H9 (cell line): Measurements from ENCODE around the gene RHEX. TPM values are rescaled to one million over a fixed set of nuclear protein-coding genes. Genes with fewer than 3 reads are reported as not detected.

Source experiments
- DNase-seq: peaks from one replicate; pipeline ENCODE4 v3.0.0-alpha.2; 2017
- H2AFZ ChIP-seq: one replicate; pipeline ENCODE4 v1.6.1; 2013; ENCODE audit warnings: mild to moderate bottlenecking, low read length, control low read depth, moderate library complexity
- H2AK5ac ChIP-seq: 2 replicates; pipeline ENCODE4 v1.6.1; 2013; ENCODE audit warnings: low read length, control low read depth, mixed read lengths; ENCODE audit not compliant: insufficient read length
- H2BK120ac ChIP-seq: one replicate; pipeline ENCODE4 v1.6.1; 2013; ENCODE audit warnings: low read depth, mild to moderate bottlenecking, low read length, control low read depth, inconsistent platforms; ENCODE audit not compliant: poor library complexity, severe bottlenecking
- H2BK12ac ChIP-seq: 2 replicates; pipeline ENCODE4 v1.6.1; 2013; ENCODE audit warnings: low read length, control low read depth, mixed read lengths, low read depth; ENCODE audit not compliant: insufficient read length
- H2BK15ac ChIP-seq: 2 replicates; pipeline ENCODE4 v1.6.1; 2013; ENCODE audit warnings: low read depth, low read length, control low read depth
- H2BK20ac ChIP-seq: one replicate; pipeline ENCODE4 v1.6.1; 2013; ENCODE audit warnings: low read depth, mild to moderate bottlenecking, low read length, control low read depth, inconsistent platforms; ENCODE audit not compliant: poor library complexity, severe bottlenecking
- H2BK5ac ChIP-seq: 2 replicates; pipeline ENCODE4 v1.6.1; 2013; ENCODE audit warnings: low read length, control low read depth, mixed read lengths; ENCODE audit not compliant: insufficient read length
- H3K14ac ChIP-seq: 2 replicates; pipeline ENCODE4 v1.6.1; 2013; ENCODE audit warnings: low read length, control low read depth; ENCODE audit not compliant: insufficient read depth
- H3K18ac ChIP-seq: 2 replicates; pipeline ENCODE4 v1.6.1; 2013; ENCODE audit warnings: low read depth, mild to moderate bottlenecking, mixed read lengths, low read length, control low read depth; ENCODE audit not compliant: insufficient read length
- H3K23ac ChIP-seq: 2 replicates; pipeline ENCODE4 v1.6.1; 2013; ENCODE audit warnings: low read length, control low read depth, mixed read lengths, low read depth; ENCODE audit not compliant: insufficient read length
- H3K23me2 ChIP-seq: 2 replicates; pipeline ENCODE4 v1.6.1; 2013; ENCODE audit warnings: low read depth, mild to moderate bottlenecking, mixed read lengths, low read length, control low read depth; ENCODE audit not compliant: insufficient read length, poor library complexity, severe bottlenecking
- H3K27ac ChIP-seq: 2 replicates; pipeline ENCODE4 v1.5.1; 2013; ENCODE audit warnings: low read length, control low read depth, mixed read lengths, low read depth; ENCODE audit not compliant: insufficient read length
- H3K27me3 ChIP-seq: 2 replicates; pipeline ENCODE4 v1.6.1; 2013; ENCODE audit warnings: low read length, control low read depth, inconsistent platforms; ENCODE audit not compliant: insufficient read depth
- H3K4ac ChIP-seq: 2 replicates; pipeline ENCODE4 v1.6.1; 2013; ENCODE audit warnings: low read depth, mild to moderate bottlenecking, control low read depth, inconsistent platforms, low read length, moderate library complexity
- H3K4me1 ChIP-seq: 2 replicates; pipeline ENCODE4 v1.6.1; 2013; ENCODE audit warnings: low read length, control low read depth, inconsistent platforms; ENCODE audit not compliant: insufficient read depth
- H3K4me2 ChIP-seq: 2 replicates; pipeline ENCODE4 v1.6.1; 2013; ENCODE audit warnings: low read length, control low read depth, mixed read lengths; ENCODE audit not compliant: insufficient read length, insufficient read depth
- H3K56ac ChIP-seq: 2 replicates; pipeline ENCODE4 v1.6.1; 2013; ENCODE audit warnings: low read depth, mild to moderate bottlenecking, mixed read lengths, low read length, control low read depth; ENCODE audit not compliant: insufficient read length
- H3K79me1 ChIP-seq: 2 replicates; pipeline ENCODE4 v1.6.1; 2013; ENCODE audit warnings: low read depth, mild to moderate bottlenecking, moderate library complexity, low read length, control low read depth, inconsistent platforms; ENCODE audit not compliant: insufficient read depth, poor library complexity, severe bottlenecking
- H3K79me2 ChIP-seq: 2 replicates; pipeline ENCODE4 v1.6.1; 2013; ENCODE audit warnings: low read length, control low read depth, inconsistent platforms; ENCODE audit not compliant: insufficient read depth
- H3K9ac ChIP-seq: 2 replicates; pipeline ENCODE4 v1.6.1; 2013; ENCODE audit warnings: low read length, control low read depth, mixed read lengths; ENCODE audit not compliant: insufficient read length; ENCODE audit errors: extremely low read depth
- H3K9me3 ChIP-seq: one replicate; pipeline ENCODE4 v1.6.1; 2013; ENCODE audit warnings: low read depth, low read length, inconsistent platforms; ENCODE audit not compliant: control insufficient read depth
- H3T11ph ChIP-seq: one replicate; pipeline ENCODE4 v1.6.1; 2013; ENCODE audit warnings: mild to moderate bottlenecking, low read length, control low read depth, inconsistent platforms
- H4K20me1 ChIP-seq: one replicate; pipeline ENCODE4 v1.6.1; 2013; ENCODE audit not compliant: control insufficient read depth, insufficient read length, insufficient read depth
- H4K5ac ChIP-seq: 2 replicates; pipeline ENCODE4 v1.6.1; 2013; ENCODE audit warnings: low read depth, mild to moderate bottlenecking, mixed read lengths, low read length, control low read depth; ENCODE audit not compliant: insufficient read length
- H4K8ac ChIP-seq: replicated peaks from 2 replicates; pipeline ENCODE4 v1.6.1; 2013; ENCODE audit warnings: low read length, control low read depth, mixed read lengths, low read depth; ENCODE audit not compliant: insufficient read length
- H4K91ac ChIP-seq: 2 replicates; pipeline ENCODE4 v1.6.1; 2013; ENCODE audit warnings: low read depth, mild to moderate bottlenecking, moderate library complexity, mixed read lengths, low read length, control low read depth; ENCODE audit not compliant: insufficient read length
- H3K27ac Mint-ChIP-seq, 3 experiments: 2 replicates in 2 of 3; 3 replicates in 1 of 3; pipeline ENCODE4 v1.8.0; 2020 to 2021; ENCODE audit warnings: mixed read lengths in 3 of 3, mild to moderate bottlenecking in 1 of 3, moderate library complexity in 1 of 3
- H3K27me3 Mint-ChIP-seq: 2 replicates; pipeline ENCODE4 v1.8.0; 2021; ENCODE audit warnings: low read depth, mild to moderate bottlenecking, moderate library complexity, mixed read lengths
- H3K36me3 Mint-ChIP-seq, 3 experiments: 2 replicates in 2 of 3; 3 replicates in 1 of 3; pipeline ENCODE4 v1.8.0; 2020 to 2021; ENCODE audit warnings: low read depth in 3 of 3, mixed read lengths in 3 of 3; ENCODE audit not compliant: insufficient read depth in 1 of 3
- H3K4me1 Mint-ChIP-seq, 2 experiments: 2 replicates each; pipeline ENCODE4 v1.8.0; 2020; ENCODE audit warnings: mixed read lengths in 2 of 2
- H3K4me3 Mint-ChIP-seq, 2 experiments: 2 replicates in 1 of 2; 3 replicates in 1 of 2; pipeline ENCODE4 v1.8.0; 2020 to 2021; ENCODE audit warnings: mild to moderate bottlenecking in 2 of 2, mixed read lengths in 2 of 2, moderate library complexity in 1 of 2
- H3K9me3 Mint-ChIP-seq, 2 experiments: 2 replicates in 1 of 2; 3 replicates in 1 of 2; pipeline ENCODE4 v1.8.0; 2020; ENCODE audit warnings: mild to moderate bottlenecking in 2 of 2, mixed read lengths in 2 of 2, moderate library complexity in 1 of 2
- WGBS: extraction: QIAGEN DNeasy Blood & Tissue Kit; methylation state at CpG from one replicate; pipeline ENCODE4 v1.1.7; 2013; ENCODE audit warnings: missing lambda C conversion rate, low lambda C conversion rate, mixed read lengths; ENCODE audit not compliant: insufficient read length; ENCODE audit errors: extremely low coverage; 5-methylcytosine and 5-hydroxymethylcytosine counted together
- total RNA-seq: library from RNA; stranded (reverse); gene quantifications from 2 replicates; pipeline ENCODE4 v1.2.1, GENCODE V29; 2021
- TF ChIP-seq, protein P1 (sequence below): fragments of 200-600 bp; sonication (generic); conservative IDR thresholded peaks from 3 replicates; pipeline ENCODE4 v1.8.0; 2021; ENCODE audit warnings: antibody characterized with exemption, mild to moderate bottlenecking

Gene RHEX
- total RNA-seq, 1 experiment from 2014 or later: not detected

DNA sequence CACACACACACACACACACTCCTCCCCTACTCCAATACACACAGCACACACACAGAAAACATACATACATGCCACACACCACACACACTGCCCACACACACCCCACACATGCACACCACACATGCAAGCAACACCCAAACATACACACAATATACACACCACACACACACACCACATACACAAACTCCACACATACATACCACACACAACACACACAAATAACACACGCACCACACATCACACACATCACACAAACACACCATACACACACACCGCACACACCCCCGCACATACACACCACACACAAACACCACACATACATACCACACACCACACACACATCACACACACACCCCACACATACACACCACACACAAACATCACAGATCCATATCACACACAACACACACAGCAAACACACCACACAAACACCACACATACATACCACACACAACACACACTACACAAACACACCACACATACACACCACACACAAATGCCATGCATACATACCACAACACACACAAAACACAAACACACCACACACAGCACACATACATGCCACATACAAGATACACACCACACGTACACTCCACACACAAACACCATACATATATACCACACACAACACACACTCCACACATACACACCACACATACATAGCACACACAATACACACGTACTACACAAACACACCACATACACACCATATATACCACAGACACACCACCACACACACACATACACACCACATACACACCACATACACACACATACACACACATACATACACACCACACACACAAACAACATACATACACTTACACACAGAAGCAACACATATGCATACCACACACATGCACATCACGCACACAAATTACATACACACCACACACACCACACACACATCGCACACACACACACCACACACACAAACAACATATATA lies 48.8 kb upstream of the RHEX start:
- H2BK5ac ChIP-seq: no peak overlapping the region
- H3K14ac ChIP-seq: no peak overlapping the region
- no peaks in the 10 kb centered on the region; a peak in 1 of 7 replicates for H3K36me3 Mint-ChIP-seq
- H3K4me2 ChIP-seq: no peak overlapping the region
- H4K20me1 ChIP-seq: peaks cover 2% of the 10 kb centered on the region
- H2AK5ac ChIP-seq: no peak overlapping the region
- peaks cover 9% of the 10 kb centered on the region for H3K27me3 Mint-ChIP-seq
- 100% methylated on average over 7 of the region's 7 CpGs for WGBS
- H3K27me3 ChIP-seq: no peaks in the 10 kb centered on the region; the same call in 1 of the 2 replicates
- no peak overlapping the region; a peak in 3 of 7 replicates for H3K27ac Mint-ChIP-seq
- no peak overlapping the region for H3K18ac ChIP-seq
- no peak overlapping the region for H3T11ph ChIP-seq
- no peak overlapping the region for H2BK20ac ChIP-seq
- H3K4me1 ChIP-seq: no peaks in the 10 kb centered on the region
- H4K8ac ChIP-seq: no peak overlapping the region
- no peak overlapping the region for H2AFZ ChIP-seq
- no peak overlapping the region for H2BK12ac ChIP-seq
- H3K23ac ChIP-seq: no peak overlapping the region
- no peak overlapping the region; a peak in 2 of 5 replicates for H3K4me3 Mint-ChIP-seq
- no peak overlapping the region for H3K27ac ChIP-seq
- H3K23me2 ChIP-seq: peaks cover 3% of the 10 kb centered on the region
- no peaks in the 10 kb centered on the region for H3K79me2 ChIP-seq
- peaks cover 0 to 3% of the 10 kb centered on the region in 2 experiments; a peak in 2 of 5 replicates for H3K9me3 Mint-ChIP-seq
- H3K9ac ChIP-seq: no peak overlapping the region
- no peak for DNase-seq
- no peaks in the 10 kb centered on the region for H3K79me1 ChIP-seq
- peaks cover 9 to 19% of the 10 kb centered on the region in 2 experiments for H3K4me1 Mint-ChIP-seq
- peak overlapping the region; percentile 2 for H4K5ac ChIP-seq
- no peak overlapping the region for H3K56ac ChIP-seq
- H3K9me3 ChIP-seq: no peaks in the 10 kb centered on the region
- TF ChIP-seq, protein P1, sequence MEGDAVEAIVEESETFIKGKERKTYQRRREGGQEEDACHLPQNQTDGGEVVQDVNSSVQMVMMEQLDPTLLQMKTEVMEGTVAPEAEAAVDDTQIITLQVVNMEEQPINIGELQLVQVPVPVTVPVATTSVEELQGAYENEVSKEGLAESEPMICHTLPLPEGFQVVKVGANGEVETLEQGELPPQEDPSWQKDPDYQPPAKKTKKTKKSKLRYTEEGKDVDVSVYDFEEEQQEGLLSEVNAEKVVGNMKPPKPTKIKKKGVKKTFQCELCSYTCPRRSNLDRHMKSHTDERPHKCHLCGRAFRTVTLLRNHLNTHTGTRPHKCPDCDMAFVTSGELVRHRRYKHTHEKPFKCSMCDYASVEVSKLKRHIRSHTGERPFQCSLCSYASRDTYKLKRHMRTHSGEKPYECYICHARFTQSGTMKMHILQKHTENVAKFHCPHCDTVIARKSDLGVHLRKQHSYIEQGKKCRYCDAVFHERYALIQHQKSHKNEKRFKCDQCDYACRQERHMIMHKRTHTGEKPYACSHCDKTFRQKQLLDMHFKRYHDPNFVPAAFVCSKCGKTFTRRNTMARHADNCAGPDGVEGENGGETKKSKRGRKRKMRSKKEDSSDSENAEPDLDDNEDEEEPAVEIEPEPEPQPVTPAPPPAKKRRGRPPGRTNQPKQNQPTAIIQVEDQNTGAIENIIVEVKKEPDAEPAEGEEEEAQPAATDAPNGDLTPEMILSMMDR: no peak
- H4K91ac ChIP-seq: no peak overlapping the region
- H2BK15ac ChIP-seq: no peak overlapping the region
- no peak overlapping the region for H2BK120ac ChIP-seq
- H3K4ac ChIP-seq: no peak overlapping the region
